ENCODE measurements around the gene TCN1.
"Not testable (repeated sequence)": the region's sequence is repeated elsewhere in the genome, so short reads cannot be mapped to it uniquely, and the experiment has no call there.

TCN1 gene

GRCh38 chr11:59866397-59866796, at the start of gene TCN1:
TSS of gene TCN1 (minus strand) at chr11:59866487. CDS start at chr11:59866470, 17 bp downstream.
- no peak for DNase-seq (ENCODE audit: low spot score)

- DNase-seq (ENCODE audit: low spot score) = not testable (repeated sequence)
Observed at GRCh38 chr11:59903569-59903968, 37.3 kb upstream of the TCN1 start.

GRCh38 chr11:59901306-59901705, 35.0 kb upstream of the TCN1 start:
- no peak for DNase-seq (ENCODE audit: low spot score)

- DNase-seq (ENCODE audit: low spot score) = no peak
Observed at GRCh38 chr11:59900366-59901126, 34.3 kb upstream of the TCN1 start.

- DNase-seq (ENCODE audit: low spot score) = no peak
Observed at GRCh38 chr11:59899532-59899931, 33.2 kb upstream of the TCN1 start.

- no peak for DNase-seq (ENCODE audit: low spot score)
Observed at GRCh38 chr11:59898650-59899049, 32.4 kb upstream of the TCN1 start.

GRCh38 chr11:59898046-59898445, 31.8 kb upstream of the TCN1 start:
- DNase-seq (ENCODE audit: low spot score) = no peak

GRCh38 chr11:59894616-59895015, 28.3 kb upstream of the TCN1 start:
- no peak for DNase-seq (ENCODE audit: low spot score)

- no peak for DNase-seq (ENCODE audit: low spot score)
Observed at GRCh38 chr11:59891781-59892181, 25.5 kb upstream of the TCN1 start.

GRCh38 chr11:59887156-59887555, 20.9 kb upstream of the TCN1 start:
- not testable (repeated sequence) for DNase-seq (ENCODE audit: low spot score)

GRCh38 chr11:59883597-59883996, 17.3 kb upstream of the TCN1 start:
- DNase-seq (ENCODE audit: low spot score) = no peak

GRCh38 chr11:59879567-59879966, 13.3 kb upstream of the TCN1 start:
- DNase-seq (ENCODE audit: low spot score) = no peak

- DNase-seq (ENCODE audit: low spot score) = no peak
Observed at GRCh38 chr11:59878575-59878974, 12.3 kb upstream of the TCN1 start, which contains the start of gene OOSP3. TSS of gene OOSP3 (plus strand) at chr11:59878782. CDS start at chr11:59878809, 27 bp downstream.

GRCh38 chr11:59877784-59878183, 11.5 kb upstream of the TCN1 start:
- DNase-seq (ENCODE audit: low spot score) = no peak

- DNase-seq (ENCODE audit: low spot score) = no peak
Observed at GRCh38 chr11:59877325-59877724, 11.0 kb upstream of the TCN1 start.

GRCh38 chr11:59875856-59876519, 9.7 kb upstream of the TCN1 start:
- DNase-seq (ENCODE audit: low spot score) = no peak

- DNase-seq (ENCODE audit: low spot score) = no peak
Observed at GRCh38 chr11:59872076-59872475, 5.8 kb upstream of the TCN1 start.

GRCh38 chr11:59867946-59868345, 1.7 kb upstream of the TCN1 start:
- DNase-seq (ENCODE audit: low spot score) = no peak

GRCh38 chr11:59866836-59867235, 549 bp upstream of the TCN1 start:
- DNase-seq (ENCODE audit: low spot score) = no peak

GRCh38 chr11:59865031-59865430, 1.3 kb downstream of the TCN1 start:
- DNase-seq (ENCODE audit: low spot score) = no peak

GRCh38 chr11:59862252-59862651, 4.0 kb downstream of the TCN1 start:
- DNase-seq (ENCODE audit: low spot score) = no peak

- DNase-seq (ENCODE audit: low spot score) = no peak
Observed at GRCh38 chr11:59859673-59860072, 6.6 kb downstream of the TCN1 start.
